Measurements from ENCODE around the gene BAIAP3.

- TF ChIP-seq CTCF (IDR thresholded peaks at IDR 0.05) = no peak
- TF ChIP-seq POLR2AphosphoS5 (IDR thresholded peaks at IDR 0.05) = no peak
Observed at GRCh38 chr16:1325673-1326371, 7.6 kb upstream of the BAIAP3 start.
